ENCODE measurements around the gene PRKCZ.

Gene PRKCZ

DNA sequence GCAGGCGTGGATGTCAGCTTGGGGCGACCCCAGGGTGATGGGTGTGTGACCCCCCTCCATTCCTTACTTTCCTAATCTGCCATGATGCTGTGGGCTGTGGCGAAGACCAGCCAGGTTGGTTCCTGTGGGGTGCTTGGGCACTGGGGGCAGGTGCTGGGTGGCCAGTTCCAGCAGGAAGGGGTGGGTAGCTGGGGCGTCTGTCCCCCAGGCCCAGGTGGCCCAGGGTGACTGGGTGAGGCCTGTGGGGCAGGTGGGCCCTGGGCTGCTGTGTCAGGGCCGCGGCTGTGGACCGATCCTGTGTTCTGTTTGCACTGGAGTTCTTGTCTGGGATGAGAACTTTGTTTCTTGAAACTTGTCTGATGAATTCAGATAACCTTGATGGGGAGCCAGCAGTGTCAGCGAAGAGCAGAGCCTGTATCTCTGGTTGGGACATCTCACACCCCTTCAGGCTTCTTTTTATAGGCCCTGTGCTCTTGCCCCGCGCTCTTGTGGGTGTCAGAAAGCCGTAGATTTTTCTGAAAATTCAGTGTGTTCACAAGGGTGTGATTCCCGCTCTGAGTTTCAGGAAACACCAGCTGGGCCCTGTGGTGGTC, 3.7 kb downstream of the PRKCZ start:
- Histone ChIP-seq H3K4me1 (ENCODE audit: control insufficient read depth, insufficient read depth, low read length) (peaks cover 3% of the 10 kb centered on the region), H3K27ac (ENCODE audit: low read length) (no peak overlapping the region), H3K36me3 (ENCODE audit: control insufficient read depth, insufficient read depth, low read length) (peaks cover 8% of the 10 kb centered on the region), H3K27me3 (ENCODE audit: control insufficient read depth, insufficient read depth, low read length) (no peaks in the 10 kb centered on the region), H3K4me3 (ENCODE audit: low read length) (no peak overlapping the region), H3K9me3 (ENCODE audit: control insufficient read depth, insufficient read depth, low read length) (no peaks in the 10 kb centered on the region)
- WGBS (ENCODE audit: insufficient coverage, insufficient read length): no CpG with 5 or more reads among the region's 12 CpGs
- no peak for DNase-seq (ENCODE audit: low read depth, low spot score)

- Histone ChIP-seq H3K36me3 (ENCODE audit: control insufficient read depth, insufficient read depth, low read length) (peaks cover 9% of the 10 kb centered on the region), H3K4me1 (ENCODE audit: control insufficient read depth, insufficient read depth, low read length) (no peaks in the 10 kb centered on the region; the same call in 1 of the 2 replicates), H3K27me3 (ENCODE audit: control insufficient read depth, insufficient read depth, low read length) (no peaks in the 10 kb centered on the region), H3K27ac (ENCODE audit: low read length) (no peak overlapping the region), H3K9me3 (ENCODE audit: control insufficient read depth, insufficient read depth, low read length) (no peaks in the 10 kb centered on the region), H3K4me3 (ENCODE audit: low read length) (no peak overlapping the region)
- no peak for DNase-seq (ENCODE audit: low read depth, low spot score)
- no CpG with 5 or more reads among the region's 22 CpGs for WGBS (ENCODE audit: insufficient coverage, insufficient read length)
Observed at GRCh38 chr1:2054560-2054959, 4.3 kb downstream of the PRKCZ start.

- no peak overlapping the region for H3K27ac ChIP-seq (ENCODE audit: low read length)
- no peaks in the 10 kb centered on the region for H3K9me3 ChIP-seq (ENCODE audit: control insufficient read depth, insufficient read depth, low read length)
- WGBS (ENCODE audit: insufficient coverage, insufficient read length): no CpG with 5 or more reads among the region's 29 CpGs
- H3K4me3 ChIP-seq (ENCODE audit: low read length): no peak overlapping the region
- no peak for DNase-seq (ENCODE audit: low read depth, low spot score)
- no peaks in the 10 kb centered on the region for H3K27me3 ChIP-seq (ENCODE audit: control insufficient read depth, insufficient read depth, low read length)
- H3K36me3 ChIP-seq (ENCODE audit: control insufficient read depth, insufficient read depth, low read length): peaks cover 16% of the 10 kb centered on the region
- no peaks in the 10 kb centered on the region; the same call in 1 of the 2 replicates for H3K4me1 ChIP-seq (ENCODE audit: control insufficient read depth, insufficient read depth, low read length)
Observed at GRCh38 chr1:2055911-2056575, 5.8 kb downstream of the PRKCZ start.

DNA sequence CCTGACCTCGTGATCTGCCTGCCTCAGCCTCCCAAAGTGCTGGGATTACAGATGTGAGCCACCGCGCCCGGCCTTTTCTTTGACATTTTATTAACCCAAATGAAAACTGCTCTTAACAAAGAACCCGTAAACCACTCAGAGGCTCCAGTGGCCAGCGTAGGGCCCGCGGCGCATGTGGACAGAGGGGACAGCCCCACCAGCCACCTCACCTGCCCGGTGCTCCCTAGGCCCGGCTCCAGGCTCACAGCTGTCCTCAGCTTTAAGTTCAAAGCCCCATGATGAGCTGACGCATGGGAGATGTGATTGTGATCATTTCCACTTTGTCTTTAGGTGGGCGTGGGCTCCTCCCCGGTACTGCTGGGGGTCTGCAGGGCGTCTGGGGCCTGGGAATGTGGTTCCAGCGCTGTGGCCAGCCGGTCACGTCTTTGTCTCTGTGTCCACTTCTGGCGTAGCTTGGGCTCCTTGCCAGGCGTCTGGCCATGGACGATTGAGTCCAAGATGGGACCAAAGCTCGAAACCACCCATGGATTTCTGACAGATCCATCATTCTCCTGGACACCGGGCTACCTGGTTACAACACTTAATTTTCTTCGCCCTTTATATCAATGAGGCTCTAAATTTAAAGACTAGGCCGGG, 6.9 kb downstream of the PRKCZ start:
- Histone ChIP-seq H3K27ac (ENCODE audit: low read length) (no peak overlapping the region), H3K4me1 (ENCODE audit: control insufficient read depth, insufficient read depth, low read length) (no peaks in the 10 kb centered on the region; the same call in 1 of the 2 replicates), H3K27me3 (ENCODE audit: control insufficient read depth, insufficient read depth, low read length) (no peaks in the 10 kb centered on the region), H3K4me3 (ENCODE audit: low read length) (no peak overlapping the region), H3K9me3 (ENCODE audit: control insufficient read depth, insufficient read depth, low read length) (no peaks in the 10 kb centered on the region), H3K36me3 (ENCODE audit: control insufficient read depth, insufficient read depth, low read length) (peaks cover 21% of the 10 kb centered on the region)
- no CpG with 5 or more reads among the region's 25 CpGs for WGBS (ENCODE audit: insufficient coverage, insufficient read length)
- no peak for DNase-seq (ENCODE audit: low read depth, low spot score)

- Histone ChIP-seq H3K4me1 (ENCODE audit: control insufficient read depth, insufficient read depth, low read length) (no peaks in the 10 kb centered on the region; the same call in 1 of the 2 replicates), H3K36me3 (ENCODE audit: control insufficient read depth, insufficient read depth, low read length) (peaks cover 21% of the 10 kb centered on the region), H3K4me3 (ENCODE audit: low read length) (no peak overlapping the region), H3K27me3 (ENCODE audit: control insufficient read depth, insufficient read depth, low read length) (no peaks in the 10 kb centered on the region), H3K9me3 (ENCODE audit: control insufficient read depth, insufficient read depth, low read length) (no peaks in the 10 kb centered on the region), H3K27ac (ENCODE audit: low read length) (no peak overlapping the region)
- no peak for DNase-seq (ENCODE audit: low read depth, low spot score)
- no CpG with 5 or more reads among the region's 35 CpGs for WGBS (ENCODE audit: insufficient coverage, insufficient read length)
Observed at GRCh38 chr1:2059290-2059953, 9.2 kb downstream of the PRKCZ start.

- no CpG with 5 or more reads among the region's 15 CpGs for WGBS (ENCODE audit: insufficient coverage, insufficient read length)
Observed at GRCh38 chr1:2060072-2060471, 9.9 kb downstream of the PRKCZ start.

DNA sequence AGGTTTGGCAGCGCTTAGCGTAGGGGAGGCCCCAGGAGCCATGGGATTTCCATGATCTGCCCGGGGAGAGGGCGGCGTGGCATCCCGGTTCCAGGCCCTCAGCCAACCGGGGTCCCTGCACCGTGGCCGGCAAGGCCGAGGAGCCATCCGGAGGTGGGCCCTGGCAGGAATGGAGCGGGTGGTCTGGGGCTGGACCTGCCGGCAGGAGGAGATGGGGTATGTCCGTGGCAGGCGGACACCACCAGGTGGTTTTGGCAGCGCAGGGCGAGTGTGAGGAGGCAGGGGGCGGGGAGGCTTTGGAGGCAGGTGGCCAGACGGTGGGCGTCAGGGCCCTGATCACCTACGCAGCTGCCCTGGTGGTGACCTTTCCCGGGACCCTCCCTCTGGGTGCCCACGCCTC, 10.3 kb downstream of the PRKCZ start:
- no peak for DNase-seq (ENCODE audit: low read depth, low spot score)
- Histone ChIP-seq H3K27ac (ENCODE audit: low read length) (no peak overlapping the region), H3K36me3 (ENCODE audit: control insufficient read depth, insufficient read depth, low read length) (peaks cover 18% of the 10 kb centered on the region), H3K9me3 (ENCODE audit: control insufficient read depth, insufficient read depth, low read length) (no peaks in the 10 kb centered on the region), H3K4me1 (ENCODE audit: control insufficient read depth, insufficient read depth, low read length) (no peaks in the 10 kb centered on the region; the same call in 1 of the 2 replicates), H3K4me3 (ENCODE audit: low read length) (no peak overlapping the region), H3K27me3 (ENCODE audit: control insufficient read depth, insufficient read depth, low read length) (no peaks in the 10 kb centered on the region)
- WGBS (ENCODE audit: insufficient coverage, insufficient read length): no CpG with 5 or more reads among the region's 23 CpGs

More at GRCh38 chr1:2060072-2060471, 9.9 kb downstream of the PRKCZ start:
- Histone ChIP-seq H3K27ac (ENCODE audit: low read length) (no peak overlapping the region), H3K36me3 (ENCODE audit: control insufficient read depth, insufficient read depth, low read length) (peaks cover 21% of the 10 kb centered on the region), H3K27me3 (ENCODE audit: control insufficient read depth, insufficient read depth, low read length) (no peaks in the 10 kb centered on the region), H3K9me3 (ENCODE audit: control insufficient read depth, insufficient read depth, low read length) (no peaks in the 10 kb centered on the region), H3K4me3 (ENCODE audit: low read length) (no peak overlapping the region), H3K4me1 (ENCODE audit: control insufficient read depth, insufficient read depth, low read length) (no peaks in the 10 kb centered on the region; the same call in 1 of the 2 replicates)
- DNase-seq (ENCODE audit: low read depth, low spot score): no peak

DNA sequence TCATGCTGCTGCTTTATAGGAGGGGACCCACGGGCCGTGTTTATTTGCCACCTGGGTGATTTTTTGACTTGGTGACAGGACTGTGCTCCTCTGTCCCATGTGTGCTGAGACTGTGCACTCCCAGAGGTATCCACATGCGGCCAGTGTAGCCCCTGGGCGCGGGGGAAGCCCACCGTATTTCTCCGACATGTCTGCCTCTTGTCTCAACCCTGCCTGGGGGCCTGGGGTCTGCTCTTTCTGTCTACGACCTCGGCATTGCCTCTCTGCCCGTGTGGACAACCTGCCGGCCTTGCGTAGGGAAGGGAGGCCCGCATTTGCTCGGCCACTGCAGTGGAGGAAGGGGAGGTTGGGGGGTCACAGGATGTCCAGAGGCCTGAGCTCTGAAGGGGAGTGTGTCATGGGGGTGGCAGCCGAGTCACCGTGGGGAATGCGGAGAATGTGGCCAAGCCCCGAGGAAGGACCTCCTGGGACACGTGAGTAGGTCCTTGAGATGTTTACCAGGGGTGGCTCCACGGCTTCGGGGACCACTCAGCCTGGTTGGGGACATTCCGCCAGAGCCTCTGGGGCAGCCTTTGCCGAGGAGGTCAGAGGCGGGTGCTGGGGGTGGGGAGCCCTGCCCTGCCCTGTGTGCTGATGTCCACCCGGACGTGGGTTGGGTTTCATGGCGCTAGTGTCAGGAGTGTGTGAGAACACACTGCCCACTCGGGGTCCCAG, 11.0 kb downstream of the PRKCZ start:
- DNase-seq (ENCODE audit: low read depth, low spot score): no peak
- WGBS (ENCODE audit: insufficient coverage, insufficient read length): no CpG with 5 or more reads among the region's 28 CpGs
- Histone ChIP-seq H3K9me3 (ENCODE audit: control insufficient read depth, insufficient read depth, low read length) (no peaks in the 10 kb centered on the region), H3K27ac (ENCODE audit: low read length) (no peak overlapping the region), H3K4me3 (ENCODE audit: low read length) (no peak overlapping the region), H3K36me3 (ENCODE audit: control insufficient read depth, insufficient read depth, low read length) (peaks cover 17% of the 10 kb centered on the region), H3K27me3 (ENCODE audit: control insufficient read depth, insufficient read depth, low read length) (no peaks in the 10 kb centered on the region), H3K4me1 (ENCODE audit: control insufficient read depth, insufficient read depth, low read length) (no peaks in the 10 kb centered on the region; the same call in 1 of the 2 replicates)

GRCh38 chr1:2065699-2066098, 15.5 kb downstream of the PRKCZ start:
- H3K27ac ChIP-seq (ENCODE audit: low read length): no peak overlapping the region
- no peaks in the 10 kb centered on the region for H3K4me1 ChIP-seq (ENCODE audit: control insufficient read depth, insufficient read depth, low read length)
- H3K36me3 ChIP-seq (ENCODE audit: control insufficient read depth, insufficient read depth, low read length): peaks cover 9% of the 10 kb centered on the region
- no peak overlapping the region for H3K4me3 ChIP-seq (ENCODE audit: low read length)
- H3K27me3 ChIP-seq (ENCODE audit: control insufficient read depth, insufficient read depth, low read length): no peaks in the 10 kb centered on the region
- no peak for DNase-seq (ENCODE audit: low read depth, low spot score)
- no peaks in the 10 kb centered on the region for H3K9me3 ChIP-seq (ENCODE audit: control insufficient read depth, insufficient read depth, low read length)
- no CpG with 5 or more reads among the region's 4 CpGs for WGBS (ENCODE audit: insufficient coverage, insufficient read length)

- no peaks in the 10 kb centered on the region for H3K4me1 ChIP-seq (ENCODE audit: control insufficient read depth, insufficient read depth, low read length)
- H3K36me3 ChIP-seq (ENCODE audit: control insufficient read depth, insufficient read depth, low read length): peaks cover 4% of the 10 kb centered on the region; the same call in 1 of the 2 replicates
- H3K9me3 ChIP-seq (ENCODE audit: control insufficient read depth, insufficient read depth, low read length): no peaks in the 10 kb centered on the region
- no CpG with 5 or more reads among the region's 21 CpGs for WGBS (ENCODE audit: insufficient coverage, insufficient read length)
- H3K4me3 ChIP-seq (ENCODE audit: low read length): no peak overlapping the region
- no peak overlapping the region for H3K27ac ChIP-seq (ENCODE audit: low read length)
- H3K27me3 ChIP-seq (ENCODE audit: control insufficient read depth, insufficient read depth, low read length): no peaks in the 10 kb centered on the region
- DNase-seq (ENCODE audit: low read depth, low spot score): no peak
Observed at GRCh38 chr1:2067393-2067792, 17.2 kb downstream of the PRKCZ start.
